Neural crest cell (in vitro differentiated cells): Measurements from ENCODE around the gene DMAC2. TPM values are rescaled to one million over a fixed set of nuclear protein-coding genes. Genes with fewer than 3 reads are reported as not detected.
"Not testable (repeated sequence)": the region's sequence is repeated elsewhere in the genome, so short reads cannot be mapped to it uniquely, and the experiment has no call there.

Source experiments
- DNase-seq: peaks from one replicate; pipeline ENCODE4 v3.0.0; 2021; ENCODE audit warnings: low read depth, mixed read lengths, low spot score
- H3K27ac Mint-ChIP-seq: one replicate; pipeline ENCODE4 v1.8.0; 2021; ENCODE audit warnings: mild to moderate bottlenecking, mixed read lengths; ENCODE audit not compliant: unreplicated experiment
- H3K27me3 Mint-ChIP-seq: 2 replicates; pipeline ENCODE4 v1.8.0; 2021; ENCODE audit warnings: low read depth, mild to moderate bottlenecking, mixed read lengths
- H3K36me3 Mint-ChIP-seq: 2 replicates; pipeline ENCODE4 v1.8.0; 2021; ENCODE audit warnings: low read depth, mild to moderate bottlenecking, mixed read lengths
- H3K4me1 Mint-ChIP-seq: 2 replicates; pipeline ENCODE4 v1.8.0; 2021; ENCODE audit warnings: mixed read lengths
- H3K4me3 Mint-ChIP-seq: one replicate; pipeline ENCODE4 v1.8.0; 2021; ENCODE audit warnings: mild to moderate bottlenecking, mixed read lengths
- H3K9me3 Mint-ChIP-seq: 2 replicates; pipeline ENCODE4 v1.8.0; 2021; ENCODE audit warnings: mixed read lengths
- total RNA-seq: library from RNA; stranded (reverse); gene quantifications from 2 replicates; pipeline ENCODE4 v1.2.1, GENCODE V29; 2021
- TF ChIP-seq, protein P1 (sequence below): fragments of 200-600 bp; sonication (generic); conservative IDR thresholded peaks from 2 replicates; pipeline ENCODE4 v1.5.0; 2021; ENCODE audit warnings: antibody characterized with exemption, mild to moderate bottlenecking

The DMAC2 gene
- total RNA-seq, 1 donor from 2014 or later, result 63.1 TPM

DNA sequence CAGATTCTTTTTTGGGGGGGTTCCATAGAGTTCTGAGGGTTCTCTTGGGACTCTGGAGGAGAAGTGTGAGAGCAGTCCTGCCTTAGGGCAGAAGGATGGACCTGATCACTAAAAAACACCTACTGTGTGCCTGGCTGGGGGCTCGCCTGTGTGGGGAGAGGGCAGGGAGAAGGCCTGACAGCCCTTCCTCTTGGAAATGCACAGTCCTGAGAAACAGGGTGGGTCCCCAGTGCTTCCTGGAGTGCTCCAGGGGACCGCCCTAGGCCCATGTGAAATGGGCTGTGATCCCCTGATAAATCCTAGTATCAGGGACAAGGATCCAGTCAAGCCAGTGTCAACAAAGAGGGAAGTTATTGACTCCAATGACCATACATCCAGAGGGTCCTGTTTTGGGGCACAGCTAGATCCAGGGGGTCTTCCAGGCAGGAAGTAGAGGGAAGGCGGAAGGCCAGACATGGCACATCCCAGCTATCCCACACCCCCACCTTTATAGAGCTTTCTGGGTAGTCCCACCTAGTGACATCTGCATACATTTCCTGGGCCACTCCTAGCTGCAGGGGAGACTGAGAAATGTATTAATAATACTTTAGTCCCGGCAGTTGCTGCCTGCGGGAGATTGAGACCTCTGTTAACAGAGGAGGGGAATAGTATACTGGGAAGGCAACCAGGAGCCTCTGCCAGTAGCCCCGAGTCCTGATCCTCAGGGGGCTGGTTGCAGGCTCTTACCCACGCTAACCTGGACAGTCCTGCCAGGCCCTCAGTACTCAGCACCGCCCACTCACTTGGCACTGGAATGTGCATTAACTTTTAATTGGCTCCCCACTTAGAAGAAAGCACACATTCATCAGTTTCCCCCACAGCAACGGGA is 28.4 kb downstream of the DMAC2 start:
- Mint-ChIP-seq H3K9me3 (no peaks in the 10 kb centered on the region), H3K4me3 (no peak overlapping the region), H3K27me3 (no peaks in the 10 kb centered on the region), H3K4me1 (no peaks in the 10 kb centered on the region), H3K27ac (no peak overlapping the region), H3K36me3 (no peaks in the 10 kb centered on the region)
- DNase-seq, result no peak
- TF ChIP-seq, protein P1, sequence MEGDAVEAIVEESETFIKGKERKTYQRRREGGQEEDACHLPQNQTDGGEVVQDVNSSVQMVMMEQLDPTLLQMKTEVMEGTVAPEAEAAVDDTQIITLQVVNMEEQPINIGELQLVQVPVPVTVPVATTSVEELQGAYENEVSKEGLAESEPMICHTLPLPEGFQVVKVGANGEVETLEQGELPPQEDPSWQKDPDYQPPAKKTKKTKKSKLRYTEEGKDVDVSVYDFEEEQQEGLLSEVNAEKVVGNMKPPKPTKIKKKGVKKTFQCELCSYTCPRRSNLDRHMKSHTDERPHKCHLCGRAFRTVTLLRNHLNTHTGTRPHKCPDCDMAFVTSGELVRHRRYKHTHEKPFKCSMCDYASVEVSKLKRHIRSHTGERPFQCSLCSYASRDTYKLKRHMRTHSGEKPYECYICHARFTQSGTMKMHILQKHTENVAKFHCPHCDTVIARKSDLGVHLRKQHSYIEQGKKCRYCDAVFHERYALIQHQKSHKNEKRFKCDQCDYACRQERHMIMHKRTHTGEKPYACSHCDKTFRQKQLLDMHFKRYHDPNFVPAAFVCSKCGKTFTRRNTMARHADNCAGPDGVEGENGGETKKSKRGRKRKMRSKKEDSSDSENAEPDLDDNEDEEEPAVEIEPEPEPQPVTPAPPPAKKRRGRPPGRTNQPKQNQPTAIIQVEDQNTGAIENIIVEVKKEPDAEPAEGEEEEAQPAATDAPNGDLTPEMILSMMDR, result no peak

DNA sequence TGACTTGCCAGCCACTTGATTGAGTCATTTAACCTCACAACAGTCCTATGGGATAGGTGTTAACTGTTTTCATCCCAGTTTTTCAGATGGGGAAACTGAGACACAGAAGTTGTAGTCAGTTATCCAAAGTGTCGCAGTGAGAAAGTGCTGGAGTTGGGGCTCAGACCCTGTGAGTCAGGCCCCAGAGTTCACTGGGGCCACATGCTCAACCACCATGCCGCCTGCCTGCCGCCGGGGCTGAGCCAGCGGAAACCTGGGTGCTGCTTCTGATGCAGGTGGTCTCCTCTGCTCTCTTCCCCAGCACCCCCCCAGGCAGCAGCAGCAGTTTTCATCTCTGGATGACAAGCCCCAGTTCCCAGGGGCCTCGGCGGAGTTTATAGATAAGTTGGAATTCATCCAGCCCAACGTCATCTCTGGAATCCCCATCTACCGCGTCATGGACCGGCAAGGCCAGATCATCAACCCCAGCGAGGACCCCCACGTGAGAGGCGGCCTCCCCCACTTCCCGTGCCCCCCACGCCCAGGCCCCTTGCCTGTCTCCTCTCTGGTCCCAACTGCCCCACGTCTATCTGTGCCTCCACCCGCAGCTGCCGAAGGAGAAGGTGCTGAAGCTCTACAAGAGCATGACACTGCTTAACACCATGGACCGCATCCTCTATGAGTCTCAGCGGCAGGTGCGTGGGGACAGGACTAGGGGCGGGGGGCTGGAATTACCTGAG is 29.2 kb downstream of the DMAC2 start:
- no peak for DNase-seq
- Mint-ChIP-seq H3K9me3 (no peaks in the 10 kb centered on the region), H3K4me1 (no peaks in the 10 kb centered on the region), H3K27me3 (no peaks in the 10 kb centered on the region), H3K4me3 (no peak overlapping the region), H3K27ac (no peak overlapping the region), H3K36me3 (no peaks in the 10 kb centered on the region)
- TF ChIP-seq, protein P1, result no peak

DNA sequence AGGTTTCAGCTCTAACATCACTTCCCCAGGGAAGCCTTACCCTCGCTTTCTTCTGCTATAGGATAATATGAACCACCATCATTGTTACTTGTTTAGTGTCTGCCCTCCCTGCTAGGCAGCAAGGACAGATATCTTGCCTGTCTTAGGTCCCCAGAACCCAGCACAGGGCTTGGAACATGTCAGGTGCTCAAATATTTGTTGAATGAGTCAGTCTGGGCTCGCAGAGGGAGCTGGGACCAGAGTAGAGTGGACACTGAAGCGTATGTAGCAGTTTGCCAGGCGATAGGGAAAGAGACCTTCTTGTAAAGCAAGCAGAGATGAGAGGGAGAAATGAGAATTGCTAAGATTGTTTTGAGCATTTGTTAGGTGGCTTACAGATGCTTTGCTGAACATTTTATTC is 30.4 kb downstream of the DMAC2 start:
- H3K4me1 Mint-ChIP-seq, result no peaks in the 10 kb centered on the region
- TF ChIP-seq, protein P1, result no peak
- H3K4me3 Mint-ChIP-seq, result no peak overlapping the region
- no peaks in the 10 kb centered on the region for H3K9me3 Mint-ChIP-seq
- H3K27me3 Mint-ChIP-seq, result no peaks in the 10 kb centered on the region
- no peak overlapping the region for H3K27ac Mint-ChIP-seq
- DNase-seq, result no peak
- no peaks in the 10 kb centered on the region for H3K36me3 Mint-ChIP-seq

DNA sequence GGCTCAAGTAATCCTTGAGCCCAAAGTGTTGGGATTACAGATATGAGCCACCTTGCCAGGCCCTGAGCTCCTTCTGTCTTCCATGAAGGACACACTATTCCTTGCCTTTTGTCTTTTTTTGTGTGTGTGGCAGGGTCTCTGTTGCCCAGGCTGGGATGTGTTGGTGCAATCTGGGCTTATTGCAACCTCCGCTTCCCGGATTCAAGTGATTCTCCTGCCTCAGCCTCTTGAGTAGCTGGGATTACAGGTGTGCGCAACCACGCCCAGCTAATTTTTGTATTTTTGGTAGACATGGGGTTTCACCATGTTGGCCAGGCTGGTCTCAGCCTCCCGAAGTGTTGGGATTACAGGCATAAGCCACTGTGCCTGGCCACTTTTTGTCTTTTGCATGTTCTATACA is 30.9 kb downstream of the DMAC2 start:
- not testable (repeated sequence) for DNase-seq, H3K27ac Mint-ChIP-seq, H3K4me3 Mint-ChIP-seq, H3K36me3 Mint-ChIP-seq, H3K27me3 Mint-ChIP-seq, H3K9me3 Mint-ChIP-seq, H3K4me1 Mint-ChIP-seq

DNA sequence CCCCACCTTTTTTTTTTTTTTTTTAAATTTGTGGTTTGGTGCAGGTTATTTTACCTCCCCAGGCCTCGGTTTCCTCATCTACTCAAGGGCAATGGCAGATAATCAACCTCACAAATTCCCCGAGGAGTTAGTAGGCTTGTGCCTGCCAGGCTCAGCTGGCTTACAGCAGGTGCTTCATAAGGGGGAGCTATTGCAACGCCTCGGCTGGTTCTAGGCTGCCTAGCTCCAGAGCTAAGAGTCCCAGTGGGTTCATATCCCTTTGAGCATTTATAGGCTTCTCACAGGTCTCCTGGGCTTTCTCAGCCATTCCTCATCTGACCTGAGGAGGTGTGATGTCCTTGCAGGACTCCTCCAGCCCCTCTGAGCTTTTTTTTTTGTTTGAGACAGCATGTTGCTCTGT is 31.5 kb downstream of the DMAC2 start:
- Mint-ChIP-seq H3K9me3 (no peaks in the 10 kb centered on the region), H3K4me1 (no peaks in the 10 kb centered on the region), H3K27ac (no peak overlapping the region), H3K4me3 (no peak overlapping the region), H3K27me3 (no peaks in the 10 kb centered on the region), H3K36me3 (no peaks in the 10 kb centered on the region)
- DNase-seq, result no peak
- TF ChIP-seq, protein P1, result no peak

DNA sequence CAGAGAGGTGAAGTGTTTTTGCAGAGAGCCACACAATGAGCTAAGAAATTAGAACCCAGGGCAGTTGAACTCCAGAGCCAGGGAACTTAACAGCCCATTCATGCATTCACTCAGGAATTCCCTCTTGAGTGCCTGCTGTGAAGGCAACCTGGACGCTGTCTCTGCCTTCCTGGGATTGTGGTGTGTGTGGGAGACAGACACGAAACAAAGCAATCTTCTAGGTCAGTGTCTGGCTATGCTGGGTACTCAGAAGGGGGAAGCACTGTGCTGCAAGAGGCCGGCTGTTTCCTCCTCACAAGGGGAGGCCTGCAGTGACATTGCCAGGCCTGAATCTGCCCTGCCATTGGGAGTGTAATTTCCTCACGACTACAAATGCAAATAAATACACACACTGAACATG is 32.4 kb downstream of the DMAC2 start:
- no peak for DNase-seq
- no peaks in the 10 kb centered on the region for H3K36me3 Mint-ChIP-seq

More for the DNA sequence above, 32.4 kb downstream of the DMAC2 start:
- TF ChIP-seq, protein P1, result no peak
- no peaks in the 10 kb centered on the region for H3K27me3 Mint-ChIP-seq
- no peaks in the 10 kb centered on the region for H3K9me3 Mint-ChIP-seq
- H3K4me1 Mint-ChIP-seq, result no peaks in the 10 kb centered on the region
- H3K4me3 Mint-ChIP-seq, result no peak overlapping the region
- H3K27ac Mint-ChIP-seq, result no peak overlapping the region
